HepG2 (cell line): ENCODE measurements around the gene MAPK11. TPM values are rescaled to one million over a fixed set of nuclear protein-coding genes. Genes with fewer than 3 reads are reported as not detected.

Experiments
- MYC ChIP-seq: sonication (generic); formaldehyde crosslinking; IDR thresholded peaks from 2 replicates; pipeline ENCODE4 v1.9.0; 2021; ENCODE audit warnings: missing genetic modification reagents, borderline replicate concordance
- SP2 ChIP-seq: sonication (generic); formaldehyde crosslinking; IDR thresholded peaks from 2 replicates; pipeline ENCODE4 v1.5.1; 2020; ENCODE audit warnings: mild to moderate bottlenecking, missing genetic modification reagents
- SRSF1 ChIP-seq: fragments of 200-400 bp; formaldehyde crosslinking; optimal IDR thresholded peaks from 2 replicates; pipeline ENCODE3; 2017; ENCODE audit warnings: mild to moderate bottlenecking, low read depth, low read length, moderate library complexity
- ZNF3 ChIP-seq: IDR thresholded peaks from 2 replicates; pipeline ENCODE4 v1.7.0; 2017; ENCODE audit warnings: inconsistent platforms
- ZNF484 ChIP-seq: sonication (generic); formaldehyde crosslinking; IDR thresholded peaks from 2 replicates; pipeline ENCODE4 v1.5.1; 2020; ENCODE audit warnings: mild to moderate bottlenecking, low read depth, missing genetic modification reagents, borderline replicate concordance
- ZNF629 ChIP-seq: sonication (generic); formaldehyde crosslinking; conservative IDR thresholded peaks from 2 replicates; pipeline ENCODE4 v1.5.0; 2020; ENCODE audit warnings: missing genetic modification reagents
- polyA plus RNA-seq, 8 experiments: library from polyadenylated mRNA; depleted of rRNA in 3 of 8; stranded (reverse) in 7 of 8; unstranded in 1 of 8; fragments of >200 nt; fragmentation: Illumina TruSeq in 4 of 8; extraction: Trizol in 4 of 8; gene quantifications; 2 replicates each; pipeline versions ENCODE4 v1.2.1 to v1.2.3, GENCODE V29; 2011 to 2016; ENCODE audit warnings: low read depth in 4 of 8, missing spikeins in 1 of 8, mixed read lengths in 1 of 8; ENCODE audit not compliant: insufficient read depth in 1 of 8
- total RNA-seq, 5 experiments: library from RNA; depleted of rRNA; stranded (reverse); fragments of >200 nt; fragmentation: Illumina TruSeq; extraction: Trizol; gene quantifications; 2 replicates each; pipeline ENCODE4 v1.2.3, GENCODE V29; 2016; ENCODE audit warnings: low read depth in 1 of 5
- TF ChIP-seq, protein P1 (sequence below), 2 experiments: fragments of 450-650 bp in 1 of 2; sonication (generic) in 1 of 2; formaldehyde crosslinking in 1 of 2; IDR thresholded peaks; 2 replicates each; pipeline versions ENCODE4 v1.6.1 to v1.8.0; 2016 to 2022; ENCODE audit warnings: antibody characterized with exemption in 1 of 2, mild to moderate bottlenecking in 1 of 2, missing genetic modification reagents in 1 of 2
- TF ChIP-seq, protein P2 (sequence below): sonication (generic); formaldehyde crosslinking; IDR thresholded peaks from 2 replicates; pipeline ENCODE4 v1.4.0; 2020; ENCODE audit warnings: missing genetic modification reagents
- TF ChIP-seq, protein P3 (sequence below): sonication (generic); formaldehyde crosslinking; IDR thresholded peaks from 2 replicates; pipeline ENCODE4 v1.4.0; 2020; ENCODE audit warnings: missing genetic modification reagents
- TF ChIP-seq, protein P4 (sequence below): IDR thresholded peaks from 2 replicates; pipeline ENCODE4 v1.6.1; 2016; ENCODE audit warnings: control low read depth

Gene MAPK11
- total and polyA plus RNA-seq, 2 of the 13 experiments (the other 11 are each of a cell fraction or from before 2014, with no cell fraction given) = 0.15 to 0.17 TPM

GRCh38 chr22:50310031-50310722 lies 40.0 kb upstream of the MAPK11 start (continued):
- TF ChIP-seq, protein P1, sequence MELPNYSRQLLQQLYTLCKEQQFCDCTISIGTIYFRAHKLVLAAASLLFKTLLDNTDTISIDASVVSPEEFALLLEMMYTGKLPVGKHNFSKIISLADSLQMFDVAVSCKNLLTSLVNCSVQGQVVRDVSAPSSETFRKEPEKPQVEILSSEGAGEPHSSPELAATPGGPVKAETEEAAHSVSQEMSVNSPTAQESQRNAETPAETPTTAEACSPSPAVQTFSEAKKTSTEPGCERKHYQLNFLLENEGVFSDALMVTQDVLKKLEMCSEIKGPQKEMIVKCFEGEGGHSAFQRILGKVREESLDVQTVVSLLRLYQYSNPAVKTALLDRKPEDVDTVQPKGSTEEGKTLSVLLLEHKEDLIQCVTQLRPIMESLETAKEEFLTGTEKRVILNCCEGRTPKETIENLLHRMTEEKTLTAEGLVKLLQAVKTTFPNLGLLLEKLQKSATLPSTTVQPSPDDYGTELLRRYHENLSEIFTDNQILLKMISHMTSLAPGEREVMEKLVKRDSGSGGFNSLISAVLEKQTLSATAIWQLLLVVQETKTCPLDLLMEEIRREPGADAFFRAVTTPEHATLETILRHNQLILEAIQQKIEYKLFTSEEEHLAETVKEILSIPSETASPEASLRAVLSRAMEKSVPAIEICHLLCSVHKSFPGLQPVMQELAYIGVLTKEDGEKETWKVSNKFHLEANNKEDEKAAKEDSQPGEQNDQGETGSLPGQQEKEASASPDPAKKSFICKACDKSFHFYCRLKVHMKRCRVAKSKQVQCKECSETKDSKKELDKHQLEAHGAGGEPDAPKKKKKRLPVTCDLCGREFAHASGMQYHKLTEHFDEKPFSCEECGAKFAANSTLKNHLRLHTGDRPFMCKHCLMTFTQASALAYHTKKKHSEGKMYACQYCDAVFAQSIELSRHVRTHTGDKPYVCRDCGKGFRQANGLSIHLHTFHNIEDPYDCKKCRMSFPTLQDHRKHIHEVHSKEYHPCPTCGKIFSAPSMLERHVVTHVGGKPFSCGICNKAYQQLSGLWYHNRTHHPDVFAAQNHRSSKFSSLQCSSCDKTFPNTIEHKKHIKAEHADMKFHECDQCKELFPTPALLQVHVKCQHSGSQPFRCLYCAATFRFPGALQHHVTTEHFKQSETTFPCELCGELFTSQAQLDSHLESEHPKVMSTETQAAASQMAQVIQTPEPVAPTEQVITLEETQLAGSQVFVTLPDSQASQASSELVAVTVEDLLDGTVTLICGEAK (IDR thresholded peaks at IDR 0.05) = no peak
- TF ChIP-seq, protein P1 (CRISPR knock-in tag; IDR thresholded peaks at IDR 0.05) = 0 out of 2 replicates have a peak, but pooled peaks have one; percentile 4
- no peak for TF ChIP-seq SRSF1
- TF ChIP-seq ZNF3 (CRISPR knock-in tag) = no peak
- TF ChIP-seq, protein P2, sequence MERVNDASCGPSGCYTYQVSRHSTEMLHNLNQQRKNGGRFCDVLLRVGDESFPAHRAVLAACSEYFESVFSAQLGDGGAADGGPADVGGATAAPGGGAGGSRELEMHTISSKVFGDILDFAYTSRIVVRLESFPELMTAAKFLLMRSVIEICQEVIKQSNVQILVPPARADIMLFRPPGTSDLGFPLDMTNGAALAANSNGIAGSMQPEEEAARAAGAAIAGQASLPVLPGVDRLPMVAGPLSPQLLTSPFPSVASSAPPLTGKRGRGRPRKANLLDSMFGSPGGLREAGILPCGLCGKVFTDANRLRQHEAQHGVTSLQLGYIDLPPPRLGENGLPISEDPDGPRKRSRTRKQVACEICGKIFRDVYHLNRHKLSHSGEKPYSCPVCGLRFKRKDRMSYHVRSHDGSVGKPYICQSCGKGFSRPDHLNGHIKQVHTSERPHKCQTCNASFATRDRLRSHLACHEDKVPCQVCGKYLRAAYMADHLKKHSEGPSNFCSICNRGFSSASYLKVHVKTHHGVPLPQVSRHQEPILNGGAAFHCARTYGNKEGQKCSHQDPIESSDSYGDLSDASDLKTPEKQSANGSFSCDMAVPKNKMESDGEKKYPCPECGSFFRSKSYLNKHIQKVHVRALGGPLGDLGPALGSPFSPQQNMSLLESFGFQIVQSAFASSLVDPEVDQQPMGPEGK = peak; percentile 55
- peak; percentile 97 for TF ChIP-seq ZNF629 (CRISPR knock-in tag)
- no peak for TF ChIP-seq SP2 (CRISPR knock-in tag)
- TF ChIP-seq, protein P3, sequence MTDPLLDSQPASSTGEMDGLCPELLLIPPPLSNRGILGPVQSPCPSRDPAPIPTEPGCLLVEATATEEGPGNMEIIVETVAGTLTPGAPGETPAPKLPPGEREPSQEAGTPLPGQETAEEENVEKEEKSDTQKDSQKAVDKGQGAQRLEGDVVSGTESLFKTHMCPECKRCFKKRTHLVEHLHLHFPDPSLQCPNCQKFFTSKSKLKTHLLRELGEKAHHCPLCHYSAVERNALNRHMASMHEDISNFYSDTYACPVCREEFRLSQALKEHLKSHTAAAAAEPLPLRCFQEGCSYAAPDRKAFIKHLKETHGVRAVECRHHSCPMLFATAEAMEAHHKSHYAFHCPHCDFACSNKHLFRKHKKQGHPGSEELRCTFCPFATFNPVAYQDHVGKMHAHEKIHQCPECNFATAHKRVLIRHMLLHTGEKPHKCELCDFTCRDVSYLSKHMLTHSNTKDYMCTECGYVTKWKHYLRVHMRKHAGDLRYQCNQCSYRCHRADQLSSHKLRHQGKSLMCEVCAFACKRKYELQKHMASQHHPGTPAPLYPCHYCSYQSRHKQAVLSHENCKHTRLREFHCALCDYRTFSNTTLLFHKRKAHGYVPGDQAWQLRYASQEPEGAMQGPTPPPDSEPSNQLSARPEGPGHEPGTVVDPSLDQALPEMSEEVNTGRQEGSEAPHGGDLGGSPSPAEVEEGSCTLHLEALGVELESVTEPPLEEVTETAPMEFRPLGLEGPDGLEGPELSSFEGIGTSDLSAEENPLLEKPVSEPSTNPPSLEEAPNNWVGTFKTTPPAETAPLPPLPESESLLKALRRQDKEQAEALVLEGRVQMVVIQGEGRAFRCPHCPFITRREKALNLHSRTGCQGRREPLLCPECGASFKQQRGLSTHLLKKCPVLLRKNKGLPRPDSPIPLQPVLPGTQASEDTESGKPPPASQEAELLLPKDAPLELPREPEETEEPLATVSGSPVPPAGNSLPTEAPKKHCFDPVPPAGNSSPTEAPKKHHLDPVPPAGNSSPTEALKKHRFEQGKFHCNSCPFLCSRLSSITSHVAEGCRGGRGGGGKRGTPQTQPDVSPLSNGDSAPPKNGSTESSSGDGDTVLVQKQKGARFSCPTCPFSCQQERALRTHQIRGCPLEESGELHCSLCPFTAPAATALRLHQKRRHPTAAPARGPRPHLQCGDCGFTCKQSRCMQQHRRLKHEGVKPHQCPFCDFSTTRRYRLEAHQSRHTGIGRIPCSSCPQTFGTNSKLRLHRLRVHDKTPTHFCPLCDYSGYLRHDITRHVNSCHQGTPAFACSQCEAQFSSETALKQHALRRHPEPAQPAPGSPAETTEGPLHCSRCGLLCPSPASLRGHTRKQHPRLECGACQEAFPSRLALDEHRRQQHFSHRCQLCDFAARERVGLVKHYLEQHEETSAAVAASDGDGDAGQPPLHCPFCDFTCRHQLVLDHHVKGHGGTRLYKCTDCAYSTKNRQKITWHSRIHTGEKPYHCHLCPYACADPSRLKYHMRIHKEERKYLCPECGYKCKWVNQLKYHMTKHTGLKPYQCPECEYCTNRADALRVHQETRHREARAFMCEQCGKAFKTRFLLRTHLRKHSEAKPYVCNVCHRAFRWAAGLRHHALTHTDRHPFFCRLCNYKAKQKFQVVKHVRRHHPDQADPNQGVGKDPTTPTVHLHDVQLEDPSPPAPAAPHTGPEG (CRISPR knock-in tag) = 0 out of 2 replicates have a peak, but pooled peaks have one; percentile 21
- TF ChIP-seq, protein P4, sequence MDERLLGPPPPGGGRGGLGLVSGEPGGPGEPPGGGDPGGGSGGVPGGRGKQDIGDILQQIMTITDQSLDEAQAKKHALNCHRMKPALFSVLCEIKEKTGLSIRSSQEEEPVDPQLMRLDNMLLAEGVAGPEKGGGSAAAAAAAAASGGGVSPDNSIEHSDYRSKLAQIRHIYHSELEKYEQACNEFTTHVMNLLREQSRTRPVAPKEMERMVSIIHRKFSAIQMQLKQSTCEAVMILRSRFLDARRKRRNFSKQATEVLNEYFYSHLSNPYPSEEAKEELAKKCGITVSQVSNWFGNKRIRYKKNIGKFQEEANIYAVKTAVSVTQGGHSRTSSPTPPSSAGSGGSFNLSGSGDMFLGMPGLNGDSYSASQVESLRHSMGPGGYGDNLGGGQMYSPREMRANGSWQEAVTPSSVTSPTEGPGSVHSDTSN (CRISPR knock-in tag) = no peak
- TF ChIP-seq ZNF484 (CRISPR knock-in tag) = no peak
- no peak for TF ChIP-seq MYC
